Fibroblast of the aortic adventitia (primary cell): ENCODE measurements around the gene SPEG. TPM values are rescaled to one million over a fixed set of nuclear protein-coding genes. Genes with fewer than 3 reads are reported as not detected.

Source experiments
- DNase-seq: peaks from one replicate; pipeline ENCODE4 v3.0.0-alpha.2; 2010; ENCODE audit warnings: low read depth
- H3K4me3 ChIP-seq: 2 replicates; pipeline ENCODE4 v1.5.1; 2011; ENCODE audit warnings: low read depth, mild to moderate bottlenecking, control low read depth, low read length, moderate library complexity
- total RNA-seq: library from RNA; depleted of rRNA; stranded (reverse); fragments of >200 nt; gene quantifications from 2 replicates; pipeline ENCODE4 v1.2.3, GENCODE V29; 2012; ENCODE audit warnings: low replicate concordance
- TF ChIP-seq, protein P1 (sequence below): IDR thresholded peaks from 2 replicates; pipeline ENCODE4 v1.5.1; 2011; ENCODE audit warnings: mild to moderate bottlenecking, low read length, control low read depth, inconsistent platforms; ENCODE audit not compliant: insufficient read depth

SPEG gene
- total RNA-seq, 1 donor = 22.7 TPM

DNA sequence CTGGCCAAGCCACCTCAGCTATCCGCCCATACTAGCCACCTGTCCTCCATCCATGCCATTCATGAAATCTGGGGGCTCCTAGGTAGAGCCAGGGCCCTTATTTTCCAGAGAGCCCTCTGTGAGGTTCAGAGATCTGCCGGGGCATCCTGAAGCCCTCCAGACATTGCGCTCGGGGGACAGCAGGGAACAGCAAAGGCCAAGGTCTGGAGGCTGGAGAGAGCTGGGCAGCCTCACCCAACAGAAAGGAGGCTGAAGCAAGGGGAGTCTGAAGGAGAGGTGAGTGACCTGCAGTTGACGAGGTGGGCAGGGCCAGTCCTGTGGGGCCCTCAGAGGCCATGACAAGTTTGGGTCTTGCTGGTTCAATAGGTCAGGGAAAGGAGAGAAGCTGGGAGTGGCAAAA, 25.0 kb upstream of the SPEG start:
- no peak for DNase-seq
- H3K4me3 ChIP-seq = no peak overlapping the region
- TF ChIP-seq, protein P1, sequence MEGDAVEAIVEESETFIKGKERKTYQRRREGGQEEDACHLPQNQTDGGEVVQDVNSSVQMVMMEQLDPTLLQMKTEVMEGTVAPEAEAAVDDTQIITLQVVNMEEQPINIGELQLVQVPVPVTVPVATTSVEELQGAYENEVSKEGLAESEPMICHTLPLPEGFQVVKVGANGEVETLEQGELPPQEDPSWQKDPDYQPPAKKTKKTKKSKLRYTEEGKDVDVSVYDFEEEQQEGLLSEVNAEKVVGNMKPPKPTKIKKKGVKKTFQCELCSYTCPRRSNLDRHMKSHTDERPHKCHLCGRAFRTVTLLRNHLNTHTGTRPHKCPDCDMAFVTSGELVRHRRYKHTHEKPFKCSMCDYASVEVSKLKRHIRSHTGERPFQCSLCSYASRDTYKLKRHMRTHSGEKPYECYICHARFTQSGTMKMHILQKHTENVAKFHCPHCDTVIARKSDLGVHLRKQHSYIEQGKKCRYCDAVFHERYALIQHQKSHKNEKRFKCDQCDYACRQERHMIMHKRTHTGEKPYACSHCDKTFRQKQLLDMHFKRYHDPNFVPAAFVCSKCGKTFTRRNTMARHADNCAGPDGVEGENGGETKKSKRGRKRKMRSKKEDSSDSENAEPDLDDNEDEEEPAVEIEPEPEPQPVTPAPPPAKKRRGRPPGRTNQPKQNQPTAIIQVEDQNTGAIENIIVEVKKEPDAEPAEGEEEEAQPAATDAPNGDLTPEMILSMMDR = no peak

GRCh38 chr2:219410390-219410789, 24.3 kb upstream of the SPEG start:
- TF ChIP-seq, protein P1 = no peak
- no peak overlapping the region for H3K4me3 ChIP-seq
- DNase-seq = no peak

- no peak for DNase-seq
- no peak overlapping the region for H3K4me3 ChIP-seq
- TF ChIP-seq, protein P1 = no peak
These were observed 19.8 kb upstream of the SPEG start for GRCh38 chr2:219414857-219415256.

- H3K4me3 ChIP-seq = no peak overlapping the region
- no peak for DNase-seq
- TF ChIP-seq, protein P1 = no peak
These were observed 18.9 kb upstream of the SPEG start for GRCh38 chr2:219415580-219416234.

DNA sequence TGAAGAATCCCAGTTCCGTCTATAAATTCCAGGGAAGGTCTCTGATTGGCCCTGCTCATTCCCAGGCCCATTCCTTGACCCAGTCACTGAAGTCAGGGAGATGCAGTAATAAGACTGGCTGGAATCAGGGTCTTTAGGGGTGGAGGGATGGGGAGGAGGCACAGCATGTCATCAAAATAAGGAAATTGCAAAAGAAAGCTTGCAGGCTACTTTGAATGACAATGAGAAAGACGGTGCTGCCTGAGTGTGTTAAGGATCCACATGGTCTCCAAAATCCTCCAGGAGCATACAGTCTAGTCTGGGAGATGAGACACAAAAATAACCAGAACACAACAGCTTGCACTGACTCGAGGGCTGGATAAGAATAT, 18.4 kb upstream of the SPEG start:
- TF ChIP-seq, protein P1 = no peak
- no peak overlapping the region for H3K4me3 ChIP-seq
- no peak for DNase-seq

DNA sequence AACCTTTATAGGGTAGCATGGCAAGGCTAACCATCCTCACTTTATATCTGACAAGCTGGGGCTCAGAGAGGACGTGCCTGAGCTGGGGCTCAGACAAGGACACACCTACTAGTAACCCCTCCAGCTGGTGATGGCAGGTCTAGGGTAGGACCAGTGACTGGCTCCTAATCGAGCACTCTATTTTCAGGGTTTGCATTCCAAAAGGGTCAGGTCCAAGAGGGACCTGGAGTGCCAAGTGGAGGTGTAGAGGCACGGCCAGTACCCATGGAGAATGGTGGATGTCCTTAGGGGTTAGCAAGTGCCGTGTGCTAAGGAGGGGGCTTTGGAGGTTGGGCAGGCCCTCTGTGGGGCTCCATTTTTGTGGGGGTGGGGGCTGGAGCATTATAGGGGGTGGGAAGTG, 17.7 kb upstream of the SPEG start:
- TF ChIP-seq, protein P1 = no peak
- no peak overlapping the region for H3K4me3 ChIP-seq
- DNase-seq = no peak

DNA sequence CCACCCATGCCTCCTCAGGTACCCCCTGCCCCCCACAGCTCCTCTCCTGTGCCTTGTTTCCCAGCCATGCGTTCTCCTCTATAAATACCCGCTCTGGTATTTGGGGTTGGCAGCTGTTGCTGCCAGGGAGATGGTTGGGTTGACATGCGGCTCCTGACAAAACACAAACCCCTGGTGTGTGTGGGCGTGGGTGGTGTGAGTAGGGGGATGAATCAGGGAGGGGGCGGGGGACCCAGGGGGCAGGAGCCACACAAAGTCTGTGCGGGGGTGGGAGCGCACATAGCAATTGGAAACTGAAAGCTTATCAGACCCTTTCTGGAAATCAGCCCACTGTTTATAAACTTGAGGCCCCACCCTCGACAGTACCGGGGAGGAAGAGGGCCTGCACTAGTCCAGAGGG, 17.3 kb upstream of the SPEG start:
- H3K4me3 ChIP-seq = no peak overlapping the region
- TF ChIP-seq, protein P1 = no peak
- no peak for DNase-seq
